Large intestine (tissue), 3 donors: ENCODE measurements around the gene CDKL5. TPM values are rescaled to one million over a fixed set of nuclear protein-coding genes. Genes with fewer than 3 reads are reported as not detected.
A peak's percentile ranks its signal among the peaks of the same experiment; 100 is the strongest.

Experiments used
- DNase-seq, 2 donors: peaks; one replicate each; pipeline versions ENCODE4 v3.0.0 to v3.0.0-alpha.2; 2013
- H3K27ac ChIP-seq: one replicate; pipeline ENCODE4 v1.5.1; 2013; ENCODE audit warnings: low read length
- H3K27me3 ChIP-seq: 2 replicates; pipeline ENCODE4 v1.6.1; 2013; ENCODE audit warnings: low read length; ENCODE audit not compliant: control insufficient read depth, insufficient read depth
- H3K36me3 ChIP-seq: 2 replicates; pipeline ENCODE4 v1.6.1; 2013; ENCODE audit warnings: low read length; ENCODE audit not compliant: control insufficient read depth, insufficient read depth
- H3K4me1 ChIP-seq: one replicate; pipeline ENCODE4 v1.6.1; 2013; ENCODE audit warnings: low read length; ENCODE audit not compliant: control insufficient read depth, insufficient read depth
- H3K4me3 ChIP-seq: one replicate; pipeline ENCODE4 v1.5.1; 2013; ENCODE audit warnings: low read length
- H3K9me3 ChIP-seq: one replicate; pipeline ENCODE4 v1.6.1; 2013; ENCODE audit warnings: mild to moderate bottlenecking, low read depth, low read length, moderate library complexity; ENCODE audit not compliant: control insufficient read depth
- WGBS: methylation state at CpG from one replicate; pipeline ENCODE4 v1.1.5; 2013; ENCODE audit warnings: low lambda C conversion rate; ENCODE audit not compliant: insufficient coverage; 5-methylcytosine and 5-hydroxymethylcytosine counted together
- polyA plus RNA-seq: library from polyadenylated mRNA; unstranded; fragments of 120-200 nt; gene quantifications from one replicate; pipeline ENCODE4 v1.2.1, GENCODE V29; 2013

Gene CDKL5
- polyA plus RNA-seq, 1 donor = 5.0 TPM

- WGBS = no CpG with 5 or more reads among the region's 4 CpGs
- DNase-seq = no peak
- Histone ChIP-seq H3K4me3 (no peak overlapping the region), H3K9me3 (no peaks in the 10 kb centered on the region), H3K36me3 (peaks cover 3% of the 10 kb centered on the region), H3K4me1 (no peaks in the 10 kb centered on the region), H3K27me3 (no peaks in the 10 kb centered on the region), H3K27ac (no peak overlapping the region)
Observed at GRCh38 chrX:18596096-18596495, 170.7 kb downstream of the CDKL5 start.

- no peak for DNase-seq
- no CpG with 5 or more reads among the region's 2 CpGs for WGBS
- H3K9me3 ChIP-seq = no peaks in the 10 kb centered on the region
- H3K27ac ChIP-seq = no peak overlapping the region
- H3K36me3 ChIP-seq = peaks cover 3% of the 10 kb centered on the region
- no peak overlapping the region for H3K4me3 ChIP-seq
- no peaks in the 10 kb centered on the region for H3K4me1 ChIP-seq
- no peaks in the 10 kb centered on the region for H3K27me3 ChIP-seq
Observed at GRCh38 chrX:18598413-18598812, 173.0 kb downstream of the CDKL5 start.

- WGBS = no CpG with 5 or more reads among the region's 4 CpGs
- no peaks in the 10 kb centered on the region for H3K27me3 ChIP-seq
- no peak overlapping the region for H3K4me3 ChIP-seq
- H3K4me1 ChIP-seq = no peaks in the 10 kb centered on the region
- peaks cover 10% of the 10 kb centered on the region for H3K36me3 ChIP-seq
- no peak overlapping the region for H3K27ac ChIP-seq
- H3K9me3 ChIP-seq = no peaks in the 10 kb centered on the region
- no peak for DNase-seq
Observed at GRCh38 chrX:18607966-18608365, 182.6 kb downstream of the CDKL5 start.

GRCh38 chrX:18613930-18614639 lies 188.7 kb downstream of the CDKL5 start:
- Histone ChIP-seq H3K36me3 (peaks cover 4% of the 10 kb centered on the region), H3K27ac (no peak overlapping the region), H3K9me3 (no peaks in the 10 kb centered on the region), H3K27me3 (no peaks in the 10 kb centered on the region), H3K4me3 (no peak overlapping the region), H3K4me1 (peaks cover 15% of the 10 kb centered on the region)
- 100% methylated on average over 1 of the region's 3 CpGs for WGBS
- DNase-seq = no peak

GRCh38 chrX:18616688-18617406 lies 191.4 kb downstream of the CDKL5 start:
- DNase-seq = peak in 1 of 2 donors; percentile 39

GRCh38 chrX:18617407-18617750 lies 192.0 kb downstream of the CDKL5 start:
- peak; percentile 56 to 78 for DNase-seq
- Histone ChIP-seq H3K27ac (peak overlapping the region; percentile 21), H3K27me3 (no peaks in the 10 kb centered on the region), H3K4me3 (no peak overlapping the region), H3K9me3 (no peaks in the 10 kb centered on the region), H3K4me1 (peaks cover 15% of the 10 kb centered on the region), H3K36me3 (no peaks in the 10 kb centered on the region)
- WGBS = 60% methylated on average over 2 of the region's 5 CpGs

More at GRCh38 chrX:18616688-18617406, 191.4 kb downstream of the CDKL5 start:
- Histone ChIP-seq H3K36me3 (no peaks in the 10 kb centered on the region), H3K9me3 (no peaks in the 10 kb centered on the region), H3K4me1 (peaks cover 15% of the 10 kb centered on the region), H3K4me3 (no peak overlapping the region), H3K27ac (no peak overlapping the region), H3K27me3 (no peaks in the 10 kb centered on the region)
- no CpG with 5 or more reads among the region's 8 CpGs for WGBS

- no CpG with 5 or more reads among the region's 2 CpGs for WGBS
- H3K27ac ChIP-seq = no peak overlapping the region
- H3K4me1 ChIP-seq = peaks cover 15% of the 10 kb centered on the region
- peak in 1 of 2 donors; percentile 1 for DNase-seq
- no peak overlapping the region for H3K4me3 ChIP-seq
- H3K36me3 ChIP-seq = no peaks in the 10 kb centered on the region
- H3K27me3 ChIP-seq = no peaks in the 10 kb centered on the region
- H3K9me3 ChIP-seq = no peaks in the 10 kb centered on the region
Observed at GRCh38 chrX:18619288-18619687, 193.9 kb downstream of the CDKL5 start.

- peak in 1 of 2 donors; percentile 18 for DNase-seq
- H3K27me3 ChIP-seq = no peaks in the 10 kb centered on the region
- H3K9me3 ChIP-seq = no peaks in the 10 kb centered on the region
- peaks cover 15% of the 10 kb centered on the region for H3K4me1 ChIP-seq
- no CpG with 5 or more reads among the region's 8 CpGs for WGBS
- no peak overlapping the region for H3K4me3 ChIP-seq
- no peak overlapping the region for H3K27ac ChIP-seq
- no peaks in the 10 kb centered on the region for H3K36me3 ChIP-seq
Observed at GRCh38 chrX:18620349-18620748, 194.9 kb downstream of the CDKL5 start.

GRCh38 chrX:18624599-18624998 lies 199.2 kb downstream of the CDKL5 start:
- H3K4me3 ChIP-seq = no peak overlapping the region
- no CpG with 5 or more reads among the region's 2 CpGs for WGBS
- H3K27ac ChIP-seq = no peak overlapping the region
- H3K36me3 ChIP-seq = peaks cover 9% of the 10 kb centered on the region
- H3K27me3 ChIP-seq = no peaks in the 10 kb centered on the region
- H3K4me1 ChIP-seq = no peaks in the 10 kb centered on the region
- no peak for DNase-seq
- H3K9me3 ChIP-seq = no peaks in the 10 kb centered on the region

- WGBS = no CpG with 5 or more reads among the region's 8 CpGs
- DNase-seq = no peak
- Histone ChIP-seq H3K4me3 (no peak overlapping the region), H3K27ac (no peak overlapping the region), H3K36me3 (peaks cover 9% of the 10 kb centered on the region), H3K4me1 (no peaks in the 10 kb centered on the region), H3K27me3 (no peaks in the 10 kb centered on the region), H3K9me3 (no peaks in the 10 kb centered on the region)
Observed at GRCh38 chrX:18630934-18631333, 205.5 kb downstream of the CDKL5 start.
